ENCODE results near the gene SSC5D.

SSC5D gene

GRCh38 chr19:55516878-55517620 is 28.8 kb downstream of the SSC5D start (continued):
- peak; percentile 93 for TF ChIP-seq HIC1 (tag by site-specific recombination; IDR thresholded peaks at IDR 0.05)
- TF ChIP-seq ZNF701 (tag by site-specific recombination; IDR thresholded peaks at IDR 0.05), result no peak
- TF ChIP-seq, protein P1, sequence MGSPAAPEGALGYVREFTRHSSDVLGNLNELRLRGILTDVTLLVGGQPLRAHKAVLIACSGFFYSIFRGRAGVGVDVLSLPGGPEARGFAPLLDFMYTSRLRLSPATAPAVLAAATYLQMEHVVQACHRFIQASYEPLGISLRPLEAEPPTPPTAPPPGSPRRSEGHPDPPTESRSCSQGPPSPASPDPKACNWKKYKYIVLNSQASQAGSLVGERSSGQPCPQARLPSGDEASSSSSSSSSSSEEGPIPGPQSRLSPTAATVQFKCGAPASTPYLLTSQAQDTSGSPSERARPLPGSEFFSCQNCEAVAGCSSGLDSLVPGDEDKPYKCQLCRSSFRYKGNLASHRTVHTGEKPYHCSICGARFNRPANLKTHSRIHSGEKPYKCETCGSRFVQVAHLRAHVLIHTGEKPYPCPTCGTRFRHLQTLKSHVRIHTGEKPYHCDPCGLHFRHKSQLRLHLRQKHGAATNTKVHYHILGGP (tag by site-specific recombination; IDR thresholded peaks at IDR 0.05), result no peak
- TF ChIP-seq ZXDB (tag by site-specific recombination; IDR thresholded peaks at IDR 0.05), result no peak
- TF ChIP-seq SP2 (tag by site-specific recombination; IDR thresholded peaks at IDR 0.05), result peak; percentile 50
- 0 out of 2 replicates have a peak, but pooled peaks have one; percentile 27 for TF ChIP-seq ZNF600 (tag by site-specific recombination; IDR thresholded peaks at IDR 0.05)
- TF ChIP-seq GFI1B (tag by site-specific recombination; IDR thresholded peaks at IDR 0.05), result no peak
- no peak for TF ChIP-seq ZNF23 (tag by site-specific recombination; IDR thresholded peaks at IDR 0.05; ENCODE audit: borderline replicate concordance)
- TF ChIP-seq, protein P2, sequence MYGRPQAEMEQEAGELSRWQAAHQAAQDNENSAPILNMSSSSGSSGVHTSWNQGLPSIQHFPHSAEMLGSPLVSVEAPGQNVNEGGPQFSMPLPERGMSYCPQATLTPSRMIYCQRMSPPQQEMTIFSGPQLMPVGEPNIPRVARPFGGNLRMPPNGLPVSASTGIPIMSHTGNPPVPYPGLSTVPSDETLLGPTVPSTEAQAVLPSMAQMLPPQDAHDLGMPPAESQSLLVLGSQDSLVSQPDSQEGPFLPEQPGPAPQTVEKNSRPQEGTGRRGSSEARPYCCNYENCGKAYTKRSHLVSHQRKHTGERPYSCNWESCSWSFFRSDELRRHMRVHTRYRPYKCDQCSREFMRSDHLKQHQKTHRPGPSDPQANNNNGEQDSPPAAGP (tag by site-specific recombination; IDR thresholded peaks at IDR 0.05), result no peak
- no peak for TF ChIP-seq ZNF548 (tag by site-specific recombination; IDR thresholded peaks at IDR 0.05)
- TF ChIP-seq ZBTB1 (tag by site-specific recombination; IDR thresholded peaks at IDR 0.05), result no peak
- no peak for TF ChIP-seq WT1 (tag by site-specific recombination; IDR thresholded peaks at IDR 0.05)
- TF ChIP-seq SP7 (tag by site-specific recombination; IDR thresholded peaks at IDR 0.05), result peak; percentile 58; the same call in 1 of the 2 replicates
- peak; percentile 81 for TF ChIP-seq ZEB2 (tag by site-specific recombination; IDR thresholded peaks at IDR 0.05)
- TF ChIP-seq ZNF391 (tag by site-specific recombination; IDR thresholded peaks at IDR 0.05; ENCODE audit: borderline replicate concordance, low read depth), result peak; percentile 60; the same call in 1 of the 2 replicates
- TF ChIP-seq TRIM28 (IDR thresholded peaks at IDR 0.05; ENCODE audit: borderline replicate concordance, low read length), result no peak
- no peak for TF ChIP-seq ZNF354C (tag by site-specific recombination; IDR thresholded peaks at IDR 0.05; ENCODE audit: borderline replicate concordance, low read depth)
- no peak for TF ChIP-seq ZNF792 (tag by site-specific recombination; IDR thresholded peaks at IDR 0.05)
- peak; percentile 65; the same call in 1 of the 2 replicates for TF ChIP-seq IKZF3 (tag by site-specific recombination; IDR thresholded peaks at IDR 0.05)
- TF ChIP-seq RBAK (tag by site-specific recombination; IDR thresholded peaks at IDR 0.05), result no peak
- no peak for TF ChIP-seq REPIN1 (tag by site-specific recombination; IDR thresholded peaks at IDR 0.05; ENCODE audit: low read depth)
- no peak; the same call in 1 of the 2 replicates for TF ChIP-seq ZNF768 (tag by site-specific recombination; IDR thresholded peaks at IDR 0.05)
- no peak for TF ChIP-seq ZNF837 (tag by site-specific recombination; IDR thresholded peaks at IDR 0.05)
- TF ChIP-seq, protein P3, sequence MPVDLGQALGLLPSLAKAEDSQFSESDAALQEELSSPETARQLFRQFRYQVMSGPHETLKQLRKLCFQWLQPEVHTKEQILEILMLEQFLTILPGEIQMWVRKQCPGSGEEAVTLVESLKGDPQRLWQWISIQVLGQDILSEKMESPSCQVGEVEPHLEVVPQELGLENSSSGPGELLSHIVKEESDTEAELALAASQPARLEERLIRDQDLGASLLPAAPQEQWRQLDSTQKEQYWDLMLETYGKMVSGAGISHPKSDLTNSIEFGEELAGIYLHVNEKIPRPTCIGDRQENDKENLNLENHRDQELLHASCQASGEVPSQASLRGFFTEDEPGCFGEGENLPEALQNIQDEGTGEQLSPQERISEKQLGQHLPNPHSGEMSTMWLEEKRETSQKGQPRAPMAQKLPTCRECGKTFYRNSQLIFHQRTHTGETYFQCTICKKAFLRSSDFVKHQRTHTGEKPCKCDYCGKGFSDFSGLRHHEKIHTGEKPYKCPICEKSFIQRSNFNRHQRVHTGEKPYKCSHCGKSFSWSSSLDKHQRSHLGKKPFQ (tag by site-specific recombination; IDR thresholded peaks at IDR 0.05), result no peak
- no peak for TF ChIP-seq YY2 (tag by site-specific recombination; IDR thresholded peaks at IDR 0.05)
- peak; percentile 58 for TF ChIP-seq ZNF654 (tag by site-specific recombination; IDR thresholded peaks at IDR 0.05; ENCODE audit: low read depth)
- TF ChIP-seq, protein P4, sequence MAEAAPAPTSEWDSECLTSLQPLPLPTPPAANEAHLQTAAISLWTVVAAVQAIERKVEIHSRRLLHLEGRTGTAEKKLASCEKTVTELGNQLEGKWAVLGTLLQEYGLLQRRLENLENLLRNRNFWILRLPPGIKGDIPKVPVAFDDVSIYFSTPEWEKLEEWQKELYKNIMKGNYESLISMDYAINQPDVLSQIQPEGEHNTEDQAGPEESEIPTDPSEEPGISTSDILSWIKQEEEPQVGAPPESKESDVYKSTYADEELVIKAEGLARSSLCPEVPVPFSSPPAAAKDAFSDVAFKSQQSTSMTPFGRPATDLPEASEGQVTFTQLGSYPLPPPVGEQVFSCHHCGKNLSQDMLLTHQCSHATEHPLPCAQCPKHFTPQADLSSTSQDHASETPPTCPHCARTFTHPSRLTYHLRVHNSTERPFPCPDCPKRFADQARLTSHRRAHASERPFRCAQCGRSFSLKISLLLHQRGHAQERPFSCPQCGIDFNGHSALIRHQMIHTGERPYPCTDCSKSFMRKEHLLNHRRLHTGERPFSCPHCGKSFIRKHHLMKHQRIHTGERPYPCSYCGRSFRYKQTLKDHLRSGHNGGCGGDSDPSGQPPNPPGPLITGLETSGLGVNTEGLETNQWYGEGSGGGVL (tag by site-specific recombination; IDR thresholded peaks at IDR 0.05), result peak; percentile 81
- no peak for TF ChIP-seq AEBP2 (tag by site-specific recombination; IDR thresholded peaks at IDR 0.05; ENCODE audit: borderline replicate concordance)
- peak; percentile 97 for TF ChIP-seq CTCF (tag by site-specific recombination; IDR thresholded peaks at IDR 0.05)
